Osteocyte (in vitro differentiated cells): ENCODE results near the gene PIEZO1. TPM values are rescaled to one million over a fixed set of nuclear protein-coding genes. Genes with fewer than 3 reads are reported as not detected.

ENCODE experiments used
- DNase-seq: peaks from one replicate; pipeline ENCODE4 v3.0.0; 2021; ENCODE audit warnings: mixed read lengths; ENCODE audit not compliant: unreplicated experiment; ENCODE audit errors: extremely low spot score
- H3K27ac Mint-ChIP-seq: one replicate; pipeline ENCODE4 v1.8.0; 2021; ENCODE audit warnings: mild to moderate bottlenecking, mixed read lengths; ENCODE audit not compliant: unreplicated experiment
- H3K27me3 Mint-ChIP-seq: one replicate; pipeline ENCODE4 v1.8.0; 2021; ENCODE audit warnings: mixed read lengths; ENCODE audit not compliant: unreplicated experiment
- H3K36me3 Mint-ChIP-seq: one replicate; pipeline ENCODE4 v1.8.0; 2021; ENCODE audit warnings: mixed read lengths; ENCODE audit not compliant: unreplicated experiment
- H3K4me1 Mint-ChIP-seq: one replicate; pipeline ENCODE4 v1.8.0; 2021; ENCODE audit warnings: mixed read lengths; ENCODE audit not compliant: unreplicated experiment
- H3K4me3 Mint-ChIP-seq: one replicate; pipeline ENCODE4 v1.8.0; 2021; ENCODE audit warnings: mild to moderate bottlenecking, moderate library complexity, mixed read lengths; ENCODE audit not compliant: unreplicated experiment
- H3K9me3 Mint-ChIP-seq: one replicate; pipeline ENCODE4 v1.8.0; 2021; ENCODE audit warnings: mixed read lengths; ENCODE audit not compliant: unreplicated experiment
- CTCF ChIP-seq: fragments of 200-600 bp; sonication (generic); IDR thresholded peaks from 2 replicates; pipeline ENCODE4 v1.5.0; 2021; ENCODE audit warnings: antibody characterized with exemption, mild to moderate bottlenecking, moderate library complexity
- total RNA-seq: library from RNA; stranded (reverse); gene quantifications from 2 replicates; pipeline ENCODE4 v1.2.1, GENCODE V29; 2021

PIEZO1 gene
- total RNA-seq, 1 donor from 2014 or later: 165 TPM

- no peaks in the 10 kb centered on the region for H3K9me3 Mint-ChIP-seq
- H3K27me3 Mint-ChIP-seq: no peaks in the 10 kb centered on the region
- TF ChIP-seq CTCF: no peak
- no peaks in the 10 kb centered on the region for H3K36me3 Mint-ChIP-seq
- no peak overlapping the region for H3K27ac Mint-ChIP-seq
- DNase-seq: no peak
- H3K4me3 Mint-ChIP-seq: no peak overlapping the region
- H3K4me1 Mint-ChIP-seq: peaks cover 15% of the 10 kb centered on the region
These were observed 30.2 kb upstream of the PIEZO1 start for GRCh38 chr16:88815227-88815626.

- Mint-ChIP-seq H3K36me3 (no peaks in the 10 kb centered on the region), H3K27ac (no peak overlapping the region), H3K27me3 (no peaks in the 10 kb centered on the region), H3K4me3 (no peak overlapping the region), H3K4me1 (peaks cover 21% of the 10 kb centered on the region), H3K9me3 (no peaks in the 10 kb centered on the region)
- DNase-seq: no peak
- TF ChIP-seq CTCF: no peak
These were observed 29.1 kb upstream of the PIEZO1 start for GRCh38 chr16:88814144-88814502.

GRCh38 chr16:88813269-88814143 lies 28.5 kb upstream of the PIEZO1 start:
- peaks cover 21% of the 10 kb centered on the region for H3K4me1 Mint-ChIP-seq
- no peaks in the 10 kb centered on the region for H3K27me3 Mint-ChIP-seq
- no peaks in the 10 kb centered on the region for H3K36me3 Mint-ChIP-seq
- no peak overlapping the region for H3K27ac Mint-ChIP-seq
- DNase-seq: no peak
- no peak for TF ChIP-seq CTCF
- H3K4me3 Mint-ChIP-seq: no peak overlapping the region
- no peaks in the 10 kb centered on the region for H3K9me3 Mint-ChIP-seq

- DNase-seq: no peak
- H3K36me3 Mint-ChIP-seq: no peaks in the 10 kb centered on the region
- TF ChIP-seq CTCF: no peak
- H3K27me3 Mint-ChIP-seq: no peaks in the 10 kb centered on the region
- H3K4me3 Mint-ChIP-seq: peak overlapping the region; percentile 71
- H3K9me3 Mint-ChIP-seq: no peaks in the 10 kb centered on the region
- H3K4me1 Mint-ChIP-seq: peaks cover 21% of the 10 kb centered on the region
- peak overlapping the region; percentile 72 for H3K27ac Mint-ChIP-seq
These were observed 27.7 kb upstream of the PIEZO1 start for GRCh38 chr16:88812513-88813268.
